Ishikawa (cell line): ENCODE data around the gene SDR42E1.

Source experiments
- EGR1 ChIP-seq: IDR thresholded peaks from 2 replicates; pipeline ENCODE4 v1.6.1; 2012
- FOXM1 ChIP-seq: IDR thresholded peaks from 2 replicates; pipeline ENCODE4 v1.6.1; 2012; ENCODE audit warnings: low read depth, borderline replicate concordance
- RAD21 ChIP-seq: IDR thresholded peaks from 2 replicates; pipeline ENCODE4 v1.6.1; 2012; ENCODE audit warnings: low read depth
- REST ChIP-seq: IDR thresholded peaks from 2 replicates; pipeline ENCODE4 v1.6.1; 2012; ENCODE audit warnings: low read depth, mild to moderate bottlenecking
- TEAD4 ChIP-seq: IDR thresholded peaks from 2 replicates; pipeline ENCODE4 v1.6.1; 2012

- TF ChIP-seq REST (no peak), EGR1 (no peak), RAD21 (no peak), FOXM1 (no peak), TEAD4 (no peak)
Measured at GRCh38 chr16:82020051-82020450, 8.8 kb upstream of the SDR42E1 start.
